Endothelial cell of umbilical vein (primary cell): ENCODE data around the gene RECK. TPM values are rescaled to one million over a fixed set of nuclear protein-coding genes. Genes with fewer than 3 reads are reported as not detected.

Experiments
- BruUV-seq: library from RNA; stranded (reverse); fragments of 400-500 nt; replicated peaks from 2 replicates; lab custom pipeline; 2021; lab: Mats Ljungman, UMichigan
- CTCF ChIA-PET: fragments of 300-600, 350-600 bp; sonication (Branson Sonifier 250); formaldehyde crosslinking; loops from one replicate; lab custom pipeline; 2021; ENCODE audit warnings: antibody characterized with exemption, inconsistent platforms; lab: Charles Lee
- POLR2A ChIA-PET: fragments of 300-600, 350-600 bp; sonication (Branson Sonifier 250); formaldehyde crosslinking; loops from one replicate; lab custom pipeline; 2021; ENCODE audit warnings: antibody characterized with exemption, inconsistent platforms; lab: Charles Lee
- DNase-seq: peaks from one replicate; pipeline ENCODE4 v3.0.0-alpha.2; 2011; ENCODE audit warnings: low read depth, low spot score
- FAIRE-seq: peaks from 2 replicates; lab custom pipeline; 2011; peaks lifted over from hg19 to GRCh38; lab: Jason Lieb, UNC
- H2AFZ ChIP-seq: 2 replicates; pipeline ENCODE4 v1.6.0; 2012; ENCODE audit warnings: low read depth, low read length, control low read depth, inconsistent platforms
- H3K27ac ChIP-seq: 2 replicates; pipeline ENCODE4 v1.5.1; 2011; ENCODE audit warnings: low read depth, mild to moderate bottlenecking, control low read depth, low read length, moderate library complexity; ENCODE audit not compliant: insufficient read depth
- H3K27me3 ChIP-seq, 2 experiments: 2 replicates each; pipeline versions ENCODE4 v1.6.0 to v1.6.1; 2011; ENCODE audit warnings: low read length in 2 of 2, mixed read lengths in 1 of 2; ENCODE audit not compliant: control insufficient read depth in 2 of 2, insufficient read depth in 2 of 2
- H3K36me3 ChIP-seq, 2 experiments: 2 replicates in 1 of 2; 3 replicates in 1 of 2; pipeline ENCODE4 v1.5.1; 2011; ENCODE audit warnings: low read length in 2 of 2, mild to moderate bottlenecking in 1 of 2, moderate library complexity in 1 of 2; ENCODE audit not compliant: control insufficient read depth in 2 of 2, insufficient read depth in 2 of 2; ENCODE audit errors: extremely low read depth in 1 of 2
- H3K4me1 ChIP-seq: 3 replicates; pipeline ENCODE4 v1.5.1; 2011; ENCODE audit warnings: mild to moderate bottlenecking, low read length; ENCODE audit not compliant: control insufficient read depth, insufficient read depth; ENCODE audit errors: extremely low read depth
- H3K4me2 ChIP-seq: 2 replicates; pipeline ENCODE4 v1.6.1; 2011; ENCODE audit warnings: low read length, control low read depth, mixed read lengths; ENCODE audit not compliant: insufficient read depth
- H3K4me3 ChIP-seq, 3 experiments: fragments of 200-600 bp in 1 of 3; sonication (generic), shearing (Covaris generic) in 1 of 3; replicated peaks in 1 of 3; 2 replicates each; pipeline ENCODE4 v1.5.1; 2011 to 2016; ENCODE audit warnings: control low read depth in 3 of 3, low read length in 3 of 3, mild to moderate bottlenecking in 2 of 3, inconsistent platforms in 1 of 3, low read depth in 1 of 3, moderate library complexity in 1 of 3; ENCODE audit not compliant: insufficient read depth in 1 of 3
- H3K79me2 ChIP-seq: 2 replicates; pipeline ENCODE4 v1.6.0; 2012; ENCODE audit warnings: low read length, inconsistent platforms; ENCODE audit not compliant: control insufficient read depth, insufficient read depth
- H3K9ac ChIP-seq: replicated peaks from 2 replicates; pipeline ENCODE3; 2011; ENCODE audit warnings: low read length, control low read depth; ENCODE audit not compliant: insufficient read depth; ENCODE audit errors: extremely low read depth
- H3K9me1 ChIP-seq: replicated peaks from 3 replicates; pipeline ENCODE4 v1.6.0; 2011; ENCODE audit warnings: mild to moderate bottlenecking, low read length; ENCODE audit not compliant: control insufficient read depth, insufficient read depth; ENCODE audit errors: extremely low read depth
- H3K9me3 ChIP-seq: replicated peaks from 2 replicates; pipeline ENCODE4 v1.5.1; 2012; ENCODE audit warnings: low read length, inconsistent platforms; ENCODE audit not compliant: control insufficient read depth, insufficient read depth
- H4K20me1 ChIP-seq: replicated peaks from 2 replicates; pipeline ENCODE3; 2011; ENCODE audit warnings: mild to moderate bottlenecking, low read length; ENCODE audit not compliant: control insufficient read depth, insufficient read depth; ENCODE audit errors: extremely low read depth
- MYC ChIP-seq: IDR thresholded peaks from one replicate; pipeline ENCODE4 v1.6.1; 2011; ENCODE audit warnings: mild to moderate bottlenecking, low read depth, low read length
- POLR2AphosphoS5 ChIP-seq: IDR thresholded peaks from 2 replicates; pipeline ENCODE4 v1.6.1; 2012; ENCODE audit warnings: low read depth, mild to moderate bottlenecking, control low read depth, low read length, moderate library complexity; ENCODE audit not compliant: insufficient read depth
- dilution Hi-C: fragments of 300-500 bp; cut with MboI; formaldehyde crosslinking; loops from one replicate; pipeline ENCODE4 v1.15.0; 2019; ENCODE audit warnings: low sequenced_read_pairs; ENCODE audit not compliant: extremely low pct_ligation_motif_present
- intact Hi-C: fragments of 100-400 bp; cut with micrococcal nuclease; formaldehyde crosslinking; loops from one replicate; pipeline ENCODE4 v1.10.0; 2022
- polyA plus RNA-seq, 4 experiments: library from polyadenylated mRNA; depleted of rRNA in 3 of 4; stranded (reverse) in 3 of 4; unstranded in 1 of 4; fragments of >200 nt; gene quantifications; 2 replicates each; pipeline versions ENCODE4 v1.2.1 to v1.2.3, GENCODE V29; 2011 to 2012; ENCODE audit warnings: missing spikeins in 1 of 4
- total RNA-seq: library from RNA; stranded (reverse); gene quantifications from 2 replicates; pipeline ENCODE4 v1.2.3, GENCODE V29; 2021

RECK gene
- total and polyA plus RNA-seq, 2 donors (not counting 3 experiments of a cell fraction or from before 2014, with no cell fraction given): 12.0 to 14.1 TPM

DNA sequence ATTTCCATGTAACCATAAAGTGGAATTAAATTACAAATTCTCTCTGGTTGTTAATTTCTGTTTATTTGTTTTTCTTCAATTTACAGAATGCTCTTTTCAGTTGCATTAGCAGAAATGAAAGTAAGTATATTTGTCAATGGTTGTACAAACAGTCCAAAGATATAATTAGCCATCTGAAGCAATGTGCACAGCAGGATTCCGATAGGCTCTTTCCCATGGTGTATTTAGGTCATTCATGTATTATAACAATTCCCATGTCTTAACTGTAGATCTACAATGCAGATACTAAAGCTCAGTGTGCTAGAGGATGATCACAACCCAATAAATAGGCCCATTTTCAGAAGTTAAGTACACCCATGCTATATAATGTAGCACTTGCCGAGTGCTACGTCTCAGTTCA is 43.8 kb downstream of the RECK start:
- H3K36me3 ChIP-seq: no peaks in the 10 kb centered on the region
- no peak for DNase-seq
- CTCF ChIA-PET: interaction anchor here (0.9 to 2.1 kb wide), 2 partner anchors 10 to 72 kb away, joined by 3 to 5 read pairs; no protein-coding TSS in a partner anchor

GRCh38 chr9:36082931-36083330 is 46.2 kb downstream of the RECK start:
- H3K27ac ChIP-seq: no peak overlapping the region
- FAIRE-seq (no peak), DNase-seq (no peak)
- dilution Hi-C loops (no loop called here), intact Hi-C loops (no loop called here)
- H3K9me3 ChIP-seq: no peaks in the 10 kb centered on the region
- H3K4me3 ChIP-seq: no peak overlapping the region
- no peak for TF ChIP-seq POLR2AphosphoS5
- no peaks in the 10 kb centered on the region for H3K27me3 ChIP-seq
- H3K79me2 ChIP-seq: no peaks in the 10 kb centered on the region
- BruUV-seq: no TSS peak
- H3K4me2 ChIP-seq: no peak overlapping the region
- H3K9ac ChIP-seq: no peak overlapping the region
- CTCF ChIA-PET: no interaction called here
- H4K20me1 ChIP-seq: no peaks in the 10 kb centered on the region
- H3K36me3 ChIP-seq: no peaks in the 10 kb centered on the region
- POLR2A ChIA-PET: no interaction called here
- H2AFZ ChIP-seq: no peak overlapping the region
- no peaks in the 10 kb centered on the region for H3K9me1 ChIP-seq
- H3K4me1 ChIP-seq: no peaks in the 10 kb centered on the region

More for the DNA sequence above, 43.8 kb downstream of the RECK start:
- Histone ChIP-seq H3K4me3 (no peak overlapping the region), H3K4me1 (no peaks in the 10 kb centered on the region), H3K79me2 (no peaks in the 10 kb centered on the region), H3K9me1 (no peaks in the 10 kb centered on the region), H3K9ac (no peak overlapping the region), H3K4me2 (no peak overlapping the region), H2AFZ (no peak overlapping the region), H3K27me3 (no peaks in the 10 kb centered on the region), H4K20me1 (no peaks in the 10 kb centered on the region), H3K9me3 (no peaks in the 10 kb centered on the region), H3K27ac (no peak overlapping the region)
- no peak for TF ChIP-seq MYC
- no TSS peak for BruUV-seq
- dilution Hi-C loops: no loop called here
- no peak for FAIRE-seq
- POLR2A ChIA-PET: no interaction called here
- intact Hi-C loops: no loop called here
